A549 (cell line): ENCODE data around the gene RPL11. TPM values are rescaled to one million over a fixed set of nuclear protein-coding genes. Genes with fewer than 3 reads are reported as not detected.

Experiments
- ATAC-seq, 2 experiments: fragments of 200-7000 bp in 1 of 2; fragments of >200 bp in 1 of 2; cut with Nextera tagmentation in 1 of 2; cut with Tn5 transposase in 1 of 2; 3 replicates each; pipeline versions ENCODE4 v1.8.0 to v1.9.1; 2018 to 2020; ENCODE audit warnings: mild to moderate bottlenecking in 1 of 2, moderate library complexity in 1 of 2
- CTCF ChIA-PET: fragments of 300-600 bp; sonication (Branson Sonifier 250); formaldehyde crosslinking; extraction: SDS; loops from one replicate; lab custom pipeline; 2021; ENCODE audit warnings: antibody characterized with exemption, inconsistent platforms; lab: Yijun Ruan, JAX
- POLR2A ChIA-PET: fragments of 350-600 bp; formaldehyde crosslinking; extraction: SDS; loops from one replicate; lab custom pipeline; 2021; ENCODE audit warnings: antibody characterized with exemption, inconsistent platforms; lab: Yijun Ruan, JAX
- DNase-seq, 2 experiments: peaks; one replicate each; pipeline versions ENCODE4 v3.0.0 to v3.0.0-alpha.2; 2011 to 2016; ENCODE audit warnings: low read depth in 1 of 2, low spot score in 1 of 2
- FAIRE-seq: peaks from 2 replicates; lab custom pipeline; 2011; peaks lifted over from hg19 to GRCh38; lab: Jason Lieb, UNC
- H3K27ac ChIP-seq, 2 experiments: fragments of >200 bp; sonication (Bioruptor Twin); formaldehyde crosslinking; 3 replicates each; pipeline ENCODE4 v1.5.1; 2016 to 2017
- H3K4me1 ChIP-seq: fragments of >200 bp; sonication (Bioruptor Twin); formaldehyde crosslinking; 3 replicates; pipeline ENCODE4 v1.6.1; 2016
- H3K4me2 ChIP-seq: fragments of >200 bp; sonication (Bioruptor Twin); formaldehyde crosslinking; 3 replicates; pipeline ENCODE4 v1.6.1; 2016
- H3K4me3 ChIP-seq: fragments of >200 bp; sonication (Bioruptor Twin); formaldehyde crosslinking; 3 replicates; pipeline ENCODE4 v1.5.1; 2016
- H3K9me3 ChIP-seq: fragments of >200 bp; sonication (Bioruptor Twin); formaldehyde crosslinking; 3 replicates; pipeline ENCODE4 v1.6.1; 2016
- CBX2 ChIP-seq: fragments of 200-600 bp; sonication (generic); IDR thresholded peaks from 2 replicates; pipeline ENCODE4 v1.6.1; 2016; ENCODE audit warnings: low read depth, mild to moderate bottlenecking, borderline replicate concordance
- EHF ChIP-seq: fragments of 250-450 bp; sonication (Bioruptor Pico); IDR thresholded peaks from 2 replicates; pipeline ENCODE4 v1.5.0; 2020; ENCODE audit warnings: mild to moderate bottlenecking
- ELK1 ChIP-seq: fragments of 150-350 bp; IDR thresholded peaks from 2 replicates; pipeline ENCODE4 v1.6.1; 2014; ENCODE audit warnings: low read depth, mild to moderate bottlenecking, low read length
- ESRRA ChIP-seq: fragments of 150-350 bp; IDR thresholded peaks from 2 replicates; pipeline ENCODE4 v1.6.1; 2014; ENCODE audit warnings: mild to moderate bottlenecking, low read length, borderline replicate concordance
- FOXS1 ChIP-seq: fragments of 250-450 bp; sonication (Bioruptor Pico); IDR thresholded peaks from 2 replicates; pipeline ENCODE4 v1.5.0; 2020; ENCODE audit warnings: mild to moderate bottlenecking, moderate library complexity
- GATA3 ChIP-seq: IDR thresholded peaks from 2 replicates; pipeline ENCODE4 v1.6.1; 2012; ENCODE audit warnings: borderline replicate concordance
- HEYL ChIP-seq: fragments of 250-450 bp; sonication (Bioruptor Pico); IDR thresholded peaks from 2 replicates; pipeline ENCODE4 v1.8.0; 2021; ENCODE audit warnings: mild to moderate bottlenecking, moderate library complexity
- HMGXB4 ChIP-seq: fragments of 250-450 bp; sonication (Bioruptor Pico); IDR thresholded peaks from 2 replicates; pipeline ENCODE4 v1.5.0; 2021; ENCODE audit warnings: mild to moderate bottlenecking, moderate library complexity, borderline replicate concordance
- HOXB13 ChIP-seq: fragments of 250-450 bp; sonication (Bioruptor Pico); IDR thresholded peaks from 2 replicates; pipeline ENCODE4 v1.5.0; 2020; ENCODE audit warnings: low read depth, mild to moderate bottlenecking, moderate library complexity
- HOXB5 ChIP-seq: fragments of 250-450 bp; sonication (Bioruptor Pico); IDR thresholded peaks from 2 replicates; pipeline ENCODE4 v1.5.0; 2020; ENCODE audit warnings: mild to moderate bottlenecking, moderate library complexity
- JUNB ChIP-seq: fragments of >200 bp; sonication (Bioruptor Twin); formaldehyde crosslinking; IDR thresholded peaks from 2 replicates; pipeline ENCODE4 v1.6.1; 2016
- KDM5A ChIP-seq: fragments of 200-600 bp; sonication (generic); IDR thresholded peaks from 2 replicates; pipeline ENCODE4 v1.6.1; 2016; ENCODE audit warnings: antibody characterized with exemption, mild to moderate bottlenecking
- MAFK ChIP-seq: fragments of 450-650 bp; IDR thresholded peaks from 2 replicates; pipeline ENCODE4 v1.6.1; 2014; ENCODE audit not compliant: partially characterized antibody
- MYC ChIP-seq: IDR thresholded peaks from 2 replicates; pipeline ENCODE4 v1.6.1; 2012; ENCODE audit warnings: mild to moderate bottlenecking, inconsistent platforms, low read length, improper control_type of control experiment, borderline replicate concordance
- NPAS2 ChIP-seq: fragments of 250-450 bp; sonication (Bioruptor Pico); IDR thresholded peaks from 2 replicates; pipeline ENCODE4 v1.8.0; 2022; ENCODE audit warnings: mild to moderate bottlenecking, moderate library complexity, borderline replicate concordance
- NR3C1 ChIP-seq: fragments of >200 bp; sonication (Bioruptor Twin); formaldehyde crosslinking; IDR thresholded peaks from 3 replicates; pipeline ENCODE4 v1.6.1; 2017
- PBX3 ChIP-seq: IDR thresholded peaks from 2 replicates; pipeline ENCODE4 v1.6.1; 2012
- PHF8 ChIP-seq: fragments of 200-600 bp; sonication (generic); IDR thresholded peaks from 2 replicates; pipeline ENCODE4 v1.6.1; 2016; ENCODE audit warnings: low read depth, mild to moderate bottlenecking, antibody characterized with exemption, moderate library complexity, borderline replicate concordance
- POLR2AphosphoS2 ChIP-seq: conservative IDR thresholded peaks from 2 replicates; pipeline ENCODE4 v1.6.1; 2012; ENCODE audit warnings: low read length, improper control_type of control experiment, inconsistent platforms
- RAD21 ChIP-seq, 2 experiments: fragments of >200 bp in 1 of 2; sonication (Bioruptor Twin) in 1 of 2; formaldehyde crosslinking in 1 of 2; IDR thresholded peaks in 1 of 2; conservative IDR thresholded peaks in 1 of 2; 2 replicates in 1 of 2; 3 replicates in 1 of 2; pipeline ENCODE4 v1.6.1; 2012 to 2018; ENCODE audit warnings: inconsistent platforms in 1 of 2
- REST ChIP-seq: fragments of 200-600 bp; sonication (generic); IDR thresholded peaks from 2 replicates; pipeline ENCODE4 v1.6.1; 2016; ENCODE audit warnings: antibody characterized with exemption, mild to moderate bottlenecking, moderate library complexity
- RFX5 ChIP-seq: fragments of 450-650 bp; IDR thresholded peaks from 2 replicates; pipeline ENCODE4 v1.7.1; 2014; ENCODE audit warnings: antibody characterized with exemption, mild to moderate bottlenecking, moderate library complexity
- SMC3 ChIP-seq: fragments of >200 bp; sonication (Bioruptor Twin); formaldehyde crosslinking; IDR thresholded peaks from 3 replicates; pipeline ENCODE4 v1.6.1; 2018; ENCODE audit warnings: inconsistent platforms
- SREBF2 ChIP-seq: fragments of 450-650 bp; IDR thresholded peaks from 2 replicates; pipeline ENCODE4 v1.6.1; 2014; ENCODE audit warnings: mild to moderate bottlenecking, moderate library complexity
- TFCP2L1 ChIP-seq: fragments of 250-450 bp; sonication (Bioruptor Pico); IDR thresholded peaks from 2 replicates; pipeline ENCODE4 v1.5.0; 2021; ENCODE audit warnings: mild to moderate bottlenecking
- TP53 ChIP-seq: fragments of 250-450 bp; sonication (Bioruptor Pico); IDR thresholded peaks from 2 replicates; pipeline ENCODE4 v1.5.0; 2021; ENCODE audit warnings: mild to moderate bottlenecking, moderate library complexity
- WGBS: methylation state at CpG from one replicate; pipeline ENCODE4 v1.1.6; 2017; ENCODE audit errors: missing lambda C conversion rate; 5-methylcytosine and 5-hydroxymethylcytosine counted together
- polyA plus RNA-seq, 4 experiments: library from polyadenylated mRNA; depleted of rRNA in 3 of 4; stranded (reverse); fragments of >200 nt; fragmentation: RNase III in 1 of 4; extraction: RNeasy Plus Mini Kit Qiagen cat#74134 plus additional on column Dnase treatment in 1 of 4; gene quantifications; 2 replicates in 3 of 4; 3 replicates in 1 of 4; pipeline ENCODE4 v1.2.3, GENCODE V29; 2011 to 2017
- TF ChIP-seq, protein P1 (sequence below): fragments of 450-650 bp; IDR thresholded peaks from 2 replicates; pipeline ENCODE4 v1.6.1; 2014; ENCODE audit warnings: antibody characterized with exemption
- TF ChIP-seq, protein P2 (sequence below): IDR thresholded peaks from 2 replicates; pipeline ENCODE4 v1.6.1; 2012; ENCODE audit warnings: low read depth, borderline replicate concordance
- TF ChIP-seq, protein P3 (sequence below): IDR thresholded peaks from 2 replicates; pipeline ENCODE4 v1.6.1; 2012

Gene RPL11
- polyA plus RNA-seq, 2 of the 4 experiments (the other 2 are of a cell fraction) = 1,292 to 1,329 TPM

- Histone ChIP-seq H3K9me3 (no peaks in the 10 kb centered on the region), H3K27ac (no peak overlapping the region), H3K4me2 (no peak overlapping the region), H3K4me1 (peaks cover 7% of the 10 kb centered on the region), H3K4me3 (no peak overlapping the region)
- no peak for FAIRE-seq
- TF ChIP-seq MYC = no peak
- no peak for TF ChIP-seq GATA3
- TF ChIP-seq SMC3 = no peak
- TF ChIP-seq FOXS1 (CRISPR knock-in tag) = no peak
- TF ChIP-seq HEYL (CRISPR knock-in tag) = no peak
- TF ChIP-seq PHF8 = no peak
- TF ChIP-seq MAFK = no peak
- no peak for TF ChIP-seq HOXB13 (CRISPR knock-in tag)
- no peak for TF ChIP-seq KDM5A
- TF ChIP-seq POLR2AphosphoS2 = no peak
- no peak for TF ChIP-seq SREBF2
- no peak for TF ChIP-seq RAD21 (conservative IDR thresholded peaks at IDR 0.05 in 1 of 2, IDR thresholded peaks at IDR 0.05 in 1 of 2)
- no peak for TF ChIP-seq RFX5
- no peak for TF ChIP-seq TP53 (CRISPR knock-in tag)
- TF ChIP-seq TFCP2L1 (CRISPR knock-in tag) = no peak
- no peak for TF ChIP-seq ESRRA
- TF ChIP-seq, protein P1, sequence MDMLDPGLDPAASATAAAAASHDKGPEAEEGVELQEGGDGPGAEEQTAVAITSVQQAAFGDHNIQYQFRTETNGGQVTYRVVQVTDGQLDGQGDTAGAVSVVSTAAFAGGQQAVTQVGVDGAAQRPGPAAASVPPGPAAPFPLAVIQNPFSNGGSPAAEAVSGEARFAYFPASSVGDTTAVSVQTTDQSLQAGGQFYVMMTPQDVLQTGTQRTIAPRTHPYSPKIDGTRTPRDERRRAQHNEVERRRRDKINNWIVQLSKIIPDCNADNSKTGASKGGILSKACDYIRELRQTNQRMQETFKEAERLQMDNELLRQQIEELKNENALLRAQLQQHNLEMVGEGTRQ = no peak
- no peak for TF ChIP-seq NR3C1
- no peak for TF ChIP-seq HOXB5 (CRISPR knock-in tag)
- no peak for TF ChIP-seq EHF (CRISPR knock-in tag)
- CTCF ChIA-PET = interaction anchor here (0.9 to 1.1 kb wide), 2 partner anchors 18 to 45 kb away, joined by 3 to 4 read pairs; partner anchors contain the start of gene RPL11
- no peak for DNase-seq
- POLR2A ChIA-PET = no interaction called here
- ATAC-seq = no peak
- WGBS = 92% methylated on average over 7 of the region's 7 CpGs
Measured at GRCh38 chr1:23736437-23737134, 45.0 kb downstream of the RPL11 start.

DNA sequence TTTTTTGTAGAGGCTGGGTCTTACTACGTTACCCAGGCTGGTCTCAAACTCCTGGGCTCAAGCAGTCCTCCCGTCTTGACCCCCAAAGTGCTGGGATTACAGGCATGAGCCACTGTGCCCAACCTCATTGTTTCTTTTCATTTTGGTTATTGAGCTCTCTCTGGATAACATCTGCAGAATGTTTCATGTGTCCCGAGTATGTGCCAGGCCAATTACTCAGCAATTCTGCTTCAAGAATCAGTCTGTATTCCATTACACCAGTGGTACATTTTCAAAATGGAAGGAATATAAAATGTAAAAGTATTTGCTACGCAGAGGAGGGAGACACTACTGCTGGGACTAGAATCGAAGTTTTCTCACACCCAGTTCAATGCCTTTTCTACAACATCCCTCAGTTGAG is 50.0 kb downstream of the RPL11 start:
- FAIRE-seq = no peak
- ChIA-PET POLR2A (no interaction called here), CTCF (interaction anchor here (0.6 kb wide), 1 partner anchor 111 kb away, joined by 3 read pairs; no protein-coding TSS in a partner anchor)
- H3K27ac ChIP-seq = no peak overlapping the region
- 91% methylated on average over 5 of the region's 5 CpGs for WGBS
- no peak for DNase-seq
- H3K9me3 ChIP-seq = no peaks in the 10 kb centered on the region
- ATAC-seq = no peak
- peaks cover 19% of the 10 kb centered on the region for H3K4me1 ChIP-seq
- H3K4me3 ChIP-seq = no peak overlapping the region
- no peak overlapping the region for H3K4me2 ChIP-seq
- TF ChIP-seq MAFK = no peak
- TF ChIP-seq ESRRA = no peak
- no peak for TF ChIP-seq ELK1
- no peak for TF ChIP-seq PBX3
- TF ChIP-seq NPAS2 = no peak
- no peak for TF ChIP-seq REST
- TF ChIP-seq, protein P2, sequence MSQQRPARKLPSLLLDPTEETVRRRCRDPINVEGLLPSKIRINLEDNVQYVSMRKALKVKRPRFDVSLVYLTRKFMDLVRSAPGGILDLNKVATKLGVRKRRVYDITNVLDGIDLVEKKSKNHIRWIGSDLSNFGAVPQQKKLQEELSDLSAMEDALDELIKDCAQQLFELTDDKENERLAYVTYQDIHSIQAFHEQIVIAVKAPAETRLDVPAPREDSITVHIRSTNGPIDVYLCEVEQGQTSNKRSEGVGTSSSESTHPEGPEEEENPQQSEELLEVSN = no peak
- no peak for TF ChIP-seq JUNB
- TF ChIP-seq, protein P3, sequence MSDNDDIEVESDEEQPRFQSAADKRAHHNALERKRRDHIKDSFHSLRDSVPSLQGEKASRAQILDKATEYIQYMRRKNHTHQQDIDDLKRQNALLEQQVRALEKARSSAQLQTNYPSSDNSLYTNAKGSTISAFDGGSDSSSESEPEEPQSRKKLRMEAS = no peak
- no peak for TF ChIP-seq HMGXB4 (CRISPR knock-in tag)
- no peak for TF ChIP-seq CBX2
